Esophagus squamous epithelium (tissue), 4 donors: ENCODE measurements around the gene PKD1.

Experiments
- CTCF ChIP-seq, 6 experiments: fragments of 450-650 bp in 4 of 6; fragments of 200-600 bp in 2 of 6; sonication (generic) in 2 of 6; IDR thresholded peaks; one replicate each; pipeline ENCODE4 v1.5.1; 2016 to 2019; ENCODE audit warnings: antibody characterized with exemption in 6 of 6, mild to moderate bottlenecking in 4 of 6, moderate library complexity in 4 of 6
- POLR2A ChIP-seq, 4 donors: fragments of 450-650 bp; IDR thresholded peaks; one replicate each; pipeline ENCODE4 v1.6.1; 2017; ENCODE audit warnings: antibody characterized with exemption in 4 of 4, mild to moderate bottlenecking in 4 of 4, moderate library complexity in 3 of 4

DNA sequence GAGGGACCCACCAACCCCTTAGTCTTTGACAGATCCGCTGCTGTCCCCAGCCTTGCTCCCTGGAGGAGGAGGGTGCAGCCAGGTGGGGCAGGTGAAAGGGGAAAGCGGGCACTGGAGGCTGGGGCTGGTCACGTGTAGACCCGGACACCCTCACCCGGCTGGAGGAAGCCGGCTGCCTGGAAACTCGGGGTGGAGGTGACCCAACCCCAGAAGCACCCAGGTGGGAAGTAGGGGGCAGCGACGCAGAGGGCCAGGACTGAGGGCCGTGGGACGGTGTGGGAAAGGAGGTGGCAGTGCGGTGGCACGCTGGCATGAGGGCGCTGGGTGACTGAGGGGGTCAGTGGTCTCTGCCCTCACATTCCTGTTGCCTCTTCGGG, 22.6 kb upstream of the PKD1 start:
- TF ChIP-seq CTCF (IDR thresholded peaks at IDR 0.05), result no peak
- TF ChIP-seq POLR2A (IDR thresholded peaks at IDR 0.05), result no peak
